Calu3 (cell line): ENCODE data around the gene FUT2. TPM values are rescaled to one million over a fixed set of nuclear protein-coding genes. Genes with fewer than 3 reads are reported as not detected.
A peak's percentile ranks its signal among the peaks of the same experiment; 100 is the strongest.

Experiments used
- Bru-seq: library from RNA; stranded (reverse); fragments of 400-500 nt; gene quantifications from one replicate; lab custom pipeline; 2021; lab: Mats Ljungman, UMichigan
- BruChase-seq, 2 experiments: library from RNA; stranded (reverse); fragments of 400-500 nt; gene quantifications; one replicate each; lab custom pipeline; 2021; lab: Mats Ljungman, UMichigan
- BruUV-seq: library from RNA; stranded (reverse); fragments of 400-500 nt; replicated peaks from 2 replicates; lab custom pipeline; 2021; lab: Mats Ljungman, UMichigan
- CTCF ChIA-PET: fragments of 300-600 bp; sonication (Branson Sonifier 250); formaldehyde crosslinking; loops from one replicate; lab custom pipeline; 2022; ENCODE audit warnings: antibody characterized with exemption; lab: Charles Lee
- DNase-seq: peaks from one replicate; pipeline ENCODE4 v3.0.0; 2022
- H3K27ac Mint-ChIP-seq: one replicate; pipeline ENCODE4 v1.8.0; 2022; ENCODE audit warnings: mixed read lengths; ENCODE audit not compliant: unreplicated experiment
- H3K27me3 Mint-ChIP-seq: one replicate; pipeline ENCODE4 v1.8.0; 2022; ENCODE audit warnings: mixed read lengths; ENCODE audit not compliant: unreplicated experiment
- H3K36me3 Mint-ChIP-seq: one replicate; pipeline ENCODE4 v1.8.0; 2022; ENCODE audit warnings: mild to moderate bottlenecking, moderate library complexity, mixed read lengths; ENCODE audit not compliant: insufficient read depth, unreplicated experiment
- H3K4me1 Mint-ChIP-seq: one replicate; pipeline ENCODE4 v1.8.0; 2022; ENCODE audit warnings: mild to moderate bottlenecking, low read depth, mixed read lengths; ENCODE audit not compliant: unreplicated experiment
- H3K4me3 Mint-ChIP-seq: one replicate; pipeline ENCODE4 v1.8.0; 2022; ENCODE audit warnings: mild to moderate bottlenecking, low read depth, moderate library complexity, mixed read lengths; ENCODE audit not compliant: unreplicated experiment
- H3K9me3 Mint-ChIP-seq: one replicate; pipeline ENCODE4 v1.8.0; 2022; ENCODE audit warnings: low read depth, mixed read lengths; ENCODE audit not compliant: unreplicated experiment
- intact Hi-C: fragments of 100-400 bp; cut with micrococcal nuclease; formaldehyde crosslinking; loops from one replicate; pipeline ENCODE4 v1.10.0; 2022; ENCODE audit not compliant: unreplicated experiment
- long read RNA-seq: library from polyadenylated mRNA; stranded (forward); transcript quantifications from one replicate; pipeline ENCODE4 v2.0.0, GENCODE V29; 2022
- total RNA-seq: library from RNA; stranded (reverse); gene quantifications from 2 replicates; pipeline ENCODE4 v1.2.3, GENCODE V29; 2022
- TF ChIP-seq, protein P1 (sequence below): fragments of 200-600 bp; IDR thresholded peaks from one replicate; pipeline ENCODE4 v1.8.0; 2022; ENCODE audit warnings: antibody characterized with exemption; ENCODE audit not compliant: unreplicated experiment

The FUT2 gene
- 8.7 and 10.4 TPM in 2 replicates for total RNA-seq
- percentile 44 among the genes with signal in this experiment for Bru-seq, nascent RNA
- percentile 44 among the genes with signal in this experiment for BruChase-seq, experiment 1, labeled RNA remaining after a 6-hour chase
- BruChase-seq, experiment 2, labeled RNA remaining after a 2-hour chase: percentile 50 among the genes with signal in this experiment
- long read RNA-seq, partial matches to known transcripts: 0 of 9 reads
- long read RNA-seq, other reads (novel, unspliced or antisense): 3 of 9 reads

DNA sequence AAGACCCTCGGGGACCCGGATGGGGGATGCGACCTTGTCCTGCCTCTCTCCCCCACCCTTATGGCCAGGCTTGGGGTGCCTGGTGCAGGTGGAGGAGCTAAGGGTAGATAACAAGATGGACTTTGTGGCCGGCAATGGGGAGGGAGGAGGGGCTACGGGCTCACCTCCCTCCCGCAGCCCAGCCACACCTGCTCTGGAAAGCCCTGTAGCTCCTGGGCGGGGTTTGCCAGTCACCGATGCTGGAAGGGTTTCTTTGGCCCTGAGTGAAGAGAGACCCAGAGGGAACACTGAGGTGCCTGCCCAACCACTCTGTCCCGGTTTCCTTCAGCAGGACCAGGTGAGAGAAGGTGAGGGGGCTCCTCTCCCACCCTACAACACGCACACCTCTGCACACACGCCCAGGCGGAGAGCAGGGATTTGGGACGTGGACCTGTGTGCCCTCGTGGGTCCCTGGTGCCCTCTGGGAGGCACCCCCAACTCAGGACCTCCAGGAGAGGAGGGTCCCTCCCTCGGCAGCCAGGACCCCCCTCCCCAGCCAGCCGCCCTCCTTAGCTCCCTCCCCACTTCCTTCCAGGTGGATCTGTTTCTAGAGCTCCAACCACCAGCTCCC lies at the start of gene FUT2:
Gene FUT2 (plus strand): TSS at position 229 of the 610 bp plus-strand sequence. CDS start 6,986 bp downstream, outside the sequence.
- Mint-ChIP-seq H3K4me3 (peak within 1 kb of the TSS; percentile 75), H3K9me3 (no peaks in the 10 kb centered on the region), H3K36me3 (peaks cover 15% of the 10 kb centered on the region), H3K27ac (peak within 1 kb of the TSS; percentile 79), H3K27me3 (no peaks in the 10 kb centered on the region), H3K4me1 (peaks cover 22% of the 10 kb centered on the region)
- intact Hi-C loops: no loop called here
- BruUV-seq: TSS peak; percentile 70
- CTCF ChIA-PET: interaction anchor here (0.6 to 1.5 kb wide), 9 partner anchors 13 to 298 kb away, joined by 3 to 7 read pairs (median 3); partner anchors contain the start of gene RUVBL2
- TF ChIP-seq, protein P1, sequence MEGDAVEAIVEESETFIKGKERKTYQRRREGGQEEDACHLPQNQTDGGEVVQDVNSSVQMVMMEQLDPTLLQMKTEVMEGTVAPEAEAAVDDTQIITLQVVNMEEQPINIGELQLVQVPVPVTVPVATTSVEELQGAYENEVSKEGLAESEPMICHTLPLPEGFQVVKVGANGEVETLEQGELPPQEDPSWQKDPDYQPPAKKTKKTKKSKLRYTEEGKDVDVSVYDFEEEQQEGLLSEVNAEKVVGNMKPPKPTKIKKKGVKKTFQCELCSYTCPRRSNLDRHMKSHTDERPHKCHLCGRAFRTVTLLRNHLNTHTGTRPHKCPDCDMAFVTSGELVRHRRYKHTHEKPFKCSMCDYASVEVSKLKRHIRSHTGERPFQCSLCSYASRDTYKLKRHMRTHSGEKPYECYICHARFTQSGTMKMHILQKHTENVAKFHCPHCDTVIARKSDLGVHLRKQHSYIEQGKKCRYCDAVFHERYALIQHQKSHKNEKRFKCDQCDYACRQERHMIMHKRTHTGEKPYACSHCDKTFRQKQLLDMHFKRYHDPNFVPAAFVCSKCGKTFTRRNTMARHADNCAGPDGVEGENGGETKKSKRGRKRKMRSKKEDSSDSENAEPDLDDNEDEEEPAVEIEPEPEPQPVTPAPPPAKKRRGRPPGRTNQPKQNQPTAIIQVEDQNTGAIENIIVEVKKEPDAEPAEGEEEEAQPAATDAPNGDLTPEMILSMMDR: no peak
- DNase-seq: peak; percentile 80

DNA sequence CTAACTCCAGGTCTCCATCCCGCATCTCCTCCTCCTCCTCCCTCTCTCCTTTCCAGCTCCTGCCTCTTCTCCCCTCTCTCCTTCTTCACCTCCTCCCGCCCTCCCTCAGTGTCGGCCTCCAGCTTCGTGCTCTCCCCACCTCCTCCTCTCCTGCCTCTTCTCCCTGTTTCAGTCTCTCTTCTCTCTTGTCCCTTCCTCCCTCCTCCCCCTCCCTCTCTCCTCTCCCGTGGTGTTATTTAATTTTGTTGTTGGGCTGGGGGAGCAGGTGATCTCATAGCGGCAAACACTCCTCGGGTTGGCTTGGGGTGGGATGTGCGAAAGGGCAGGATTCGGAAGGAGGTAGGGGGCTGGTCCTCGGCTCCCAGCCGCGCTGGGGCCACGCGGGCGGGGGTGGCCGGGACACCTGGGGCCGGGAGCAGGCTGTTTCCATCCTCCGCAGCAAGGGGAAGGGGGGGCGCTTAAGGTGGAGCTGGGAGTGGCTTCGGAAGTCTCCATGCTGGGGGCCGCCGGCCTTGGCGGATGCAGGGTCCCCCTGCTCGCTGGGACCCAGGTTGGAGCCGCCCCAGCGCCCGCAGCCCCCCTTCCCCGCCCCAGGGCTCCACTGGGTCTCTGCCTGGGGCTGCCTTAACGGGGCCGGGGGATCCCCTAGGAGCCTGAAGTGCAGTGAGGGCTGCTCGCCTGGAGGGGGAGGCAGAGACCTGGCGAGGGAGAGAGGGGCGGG lies 49.6 kb upstream of the FUT2 start, which contains the start of gene CA11:
Gene CA11 (minus strand): TSS at position 187 of the 721 bp plus-strand sequence. CDS start 555 bp downstream, outside the sequence.
- peak within 1 kb of the TSS; percentile 55 for H3K4me3 Mint-ChIP-seq
- TF ChIP-seq, protein P1: peak; percentile 91
- peaks cover 59% of the 10 kb centered on the region for H3K27me3 Mint-ChIP-seq
- CTCF ChIA-PET: interaction anchor here (0.6 to 2.4 kb wide), 16 partner anchors 8 to 347 kb away, joined by 3 to 13 read pairs (median 4); partner anchors contain the start of genes GYS1 and RUVBL2
- BruUV-seq: no TSS peak
- peak; percentile 94 for DNase-seq
- H3K4me1 Mint-ChIP-seq: peaks cover 19% of the 10 kb centered on the region
- no peaks in the 10 kb centered on the region for H3K9me3 Mint-ChIP-seq
- H3K27ac Mint-ChIP-seq: no peak within 1 kb of the TSS
- peaks cover 6% of the 10 kb centered on the region for H3K36me3 Mint-ChIP-seq
- intact Hi-C loops: no loop called here

DNA sequence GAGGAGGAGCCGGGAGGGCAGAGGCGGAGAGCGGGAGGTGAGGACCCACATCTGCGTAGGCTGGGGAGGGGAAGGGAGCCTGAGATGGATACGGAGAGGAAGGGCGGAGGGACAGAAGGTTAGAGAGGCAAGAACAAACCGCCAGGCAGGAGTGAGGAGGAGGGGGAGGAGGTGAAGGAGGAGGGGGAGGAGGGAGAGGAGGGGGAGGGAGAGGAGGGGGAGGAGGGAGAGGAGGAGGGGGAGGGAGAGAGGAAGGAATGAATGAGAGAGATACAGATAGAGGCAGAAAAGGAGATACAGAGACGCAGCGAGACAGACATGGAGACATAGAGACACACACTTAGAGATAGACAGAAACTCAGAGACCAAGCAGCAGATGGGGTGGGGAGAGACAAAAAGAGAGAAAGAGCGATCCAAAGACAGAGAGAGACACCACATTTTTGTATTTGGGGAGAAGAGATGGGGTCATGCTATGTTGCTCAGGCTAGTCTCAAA lies 49.0 kb upstream of the FUT2 start:
- intact Hi-C loops: no loop called here
- Mint-ChIP-seq H3K27me3 (peaks cover 53% of the 10 kb centered on the region), H3K9me3 (no peaks in the 10 kb centered on the region), H3K27ac (no peak overlapping the region), H3K36me3 (peaks cover 6% of the 10 kb centered on the region), H3K4me3 (peak overlapping the region; percentile 55), H3K4me1 (peaks cover 19% of the 10 kb centered on the region)
- TF ChIP-seq, protein P1: no peak
- CTCF ChIA-PET: interaction anchor here (0.6 to 2.4 kb wide), 10 partner anchors 9 to 347 kb away, joined by 3 to 13 read pairs (median 5); partner anchors contain the start of genes GYS1 and RUVBL2
- BruUV-seq: no TSS peak
- no peak for DNase-seq

DNA sequence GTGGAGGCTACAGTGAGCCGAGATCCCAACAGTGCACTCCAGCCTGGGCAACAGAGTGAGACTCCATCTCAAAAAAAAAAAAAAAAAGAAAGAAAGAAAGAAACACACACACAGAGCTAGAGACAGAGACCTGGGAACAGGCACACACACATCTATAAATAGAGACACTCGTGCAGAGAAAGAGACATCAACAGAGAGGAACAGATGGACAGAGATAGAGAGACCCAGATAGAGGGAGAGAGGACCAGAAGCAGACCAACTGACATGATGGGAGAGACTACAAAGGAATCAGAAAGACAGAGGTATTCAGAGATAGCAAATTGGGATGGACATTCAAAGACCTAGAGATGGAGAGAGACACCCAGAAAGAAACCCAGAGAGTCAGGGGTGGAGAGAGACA lies 47.6 kb upstream of the FUT2 start:
- no TSS peak for BruUV-seq
- CTCF ChIA-PET: no interaction called here

More for the DNA sequence above, 47.6 kb upstream of the FUT2 start:
- peaks cover 39% of the 10 kb centered on the region for H3K27me3 Mint-ChIP-seq
- no peak overlapping the region for H3K4me3 Mint-ChIP-seq
- H3K9me3 Mint-ChIP-seq: no peaks in the 10 kb centered on the region
- no peak for DNase-seq
- TF ChIP-seq, protein P1: no peak
- peaks cover 19% of the 10 kb centered on the region for H3K4me1 Mint-ChIP-seq
- H3K27ac Mint-ChIP-seq: no peak overlapping the region
- H3K36me3 Mint-ChIP-seq: peaks cover 6% of the 10 kb centered on the region
- intact Hi-C loops: no loop called here
